GM19238 (cell line): ENCODE measurements around the gene MAK.
"Not testable (repeated sequence)": the region's sequence is repeated elsewhere in the genome, so short reads cannot be mapped to it uniquely, and the experiment has no call there.

Experiments used
- DNase-seq: peaks from one replicate; pipeline ENCODE4 v3.0.0; 2011; ENCODE audit warnings: low spot score; ENCODE audit not compliant: insufficient read length

The MAK gene

GRCh38 chr6:10792101-10792500, 46.2 kb downstream of the MAK start:
- DNase-seq: no peak

GRCh38 chr6:10791673-10792072, 46.7 kb downstream of the MAK start:
- DNase-seq: no peak

GRCh38 chr6:10779076-10779475, 59.3 kb downstream of the MAK start:
- DNase-seq: no peak

GRCh38 chr6:10778230-10778629, 60.1 kb downstream of the MAK start:
- DNase-seq: no peak

- no peak for DNase-seq
Observed at GRCh38 chr6:10771371-10771894, 66.9 kb downstream of the MAK start.

- DNase-seq: no peak
Observed at GRCh38 chr6:10769419-10769818, 68.9 kb downstream of the MAK start.

- DNase-seq: no peak
Observed at GRCh38 chr6:10763006-10763405, 75.3 kb downstream of the MAK start.

- DNase-seq: no peak
Observed at GRCh38 chr6:10759884-10760329, 78.4 kb downstream of the MAK start.

GRCh38 chr6:10759312-10759839, 79.0 kb downstream of the MAK start:
- DNase-seq: peak; percentile 9

GRCh38 chr6:10756085-10756484, 82.3 kb downstream of the MAK start:
- DNase-seq: no peak

- DNase-seq: not testable (repeated sequence)
Observed at GRCh38 chr6:10751757-10752156, 86.6 kb downstream of the MAK start.

- DNase-seq: not testable (repeated sequence)
Observed at GRCh38 chr6:10750568-10750967, 87.8 kb downstream of the MAK start.

GRCh38 chr6:10749734-10750133, 88.6 kb downstream of the MAK start:
- no peak for DNase-seq

- DNase-seq: peak; percentile 96
Observed at GRCh38 chr6:10747251-10747972, 90.9 kb downstream of the MAK start, which contains the start of gene TMEM14B. Gene TMEM14B (plus strand): TSS chr6:10747805. CDS start chr6:10749246, 1,441 bp downstream.

- DNase-seq: no peak
Observed at GRCh38 chr6:10746915-10747250, 91.5 kb downstream of the MAK start.

GRCh38 chr6:10745116-10745515, 93.2 kb downstream of the MAK start:
- no peak for DNase-seq

GRCh38 chr6:10743515-10743914, 94.8 kb downstream of the MAK start:
- no peak for DNase-seq

- DNase-seq: no peak
Observed at GRCh38 chr6:10742251-10742650, 96.1 kb downstream of the MAK start.

- DNase-seq: not testable (repeated sequence)
Observed at GRCh38 chr6:10741643-10742042, 96.7 kb downstream of the MAK start.

GRCh38 chr6:10740061-10740460, 98.3 kb downstream of the MAK start:
- DNase-seq: no peak

GRCh38 chr6:10736731-10737130, 101.6 kb downstream of the MAK start:
- DNase-seq: no peak

- no peak for DNase-seq
Observed at GRCh38 chr6:10733863-10734262, 104.5 kb downstream of the MAK start.

GRCh38 chr6:10733151-10733715, 105.1 kb downstream of the MAK start:
- DNase-seq: no peak
